Fibroblast of lung (primary cell): Measurements from ENCODE around the gene TMPRSS3.

Source experiments
- EZH2 ChIP-seq: IDR thresholded peaks from 2 replicates; pipeline ENCODE4 v1.5.1; 2012; ENCODE audit warnings: low read length, control low read depth, mild to moderate bottlenecking; ENCODE audit errors: missing control alignments
- TF ChIP-seq, protein P1 (sequence below), 2 donors: IDR thresholded peaks in 1 of 2; conservative IDR thresholded peaks in 1 of 2; 1 replicate in 1 of 2; 2 replicates in 1 of 2; pipeline ENCODE4 v1.5.1; 2011 to 2012; ENCODE audit warnings: low read length in 2 of 2, control low read depth in 1 of 2, inconsistent platforms in 1 of 2, low read depth in 1 of 2, mild to moderate bottlenecking in 1 of 2

DNA sequence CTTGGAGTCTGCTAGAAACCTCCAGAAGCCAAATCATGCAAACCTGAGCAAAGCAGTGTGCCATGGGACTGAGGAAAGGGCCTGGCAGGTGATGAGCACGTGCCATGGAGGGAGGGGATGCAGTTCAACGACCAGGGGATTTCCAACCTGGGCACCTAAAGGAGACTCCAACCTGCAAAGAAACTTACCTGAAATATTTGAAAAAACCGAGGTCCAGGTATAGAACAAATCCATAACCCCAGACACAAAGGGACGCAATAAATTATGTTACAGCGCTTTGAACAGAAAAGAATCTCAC lies 16.7 kb upstream of the TMPRSS3 start:
- no peak for TF ChIP-seq EZH2
- TF ChIP-seq, protein P1, sequence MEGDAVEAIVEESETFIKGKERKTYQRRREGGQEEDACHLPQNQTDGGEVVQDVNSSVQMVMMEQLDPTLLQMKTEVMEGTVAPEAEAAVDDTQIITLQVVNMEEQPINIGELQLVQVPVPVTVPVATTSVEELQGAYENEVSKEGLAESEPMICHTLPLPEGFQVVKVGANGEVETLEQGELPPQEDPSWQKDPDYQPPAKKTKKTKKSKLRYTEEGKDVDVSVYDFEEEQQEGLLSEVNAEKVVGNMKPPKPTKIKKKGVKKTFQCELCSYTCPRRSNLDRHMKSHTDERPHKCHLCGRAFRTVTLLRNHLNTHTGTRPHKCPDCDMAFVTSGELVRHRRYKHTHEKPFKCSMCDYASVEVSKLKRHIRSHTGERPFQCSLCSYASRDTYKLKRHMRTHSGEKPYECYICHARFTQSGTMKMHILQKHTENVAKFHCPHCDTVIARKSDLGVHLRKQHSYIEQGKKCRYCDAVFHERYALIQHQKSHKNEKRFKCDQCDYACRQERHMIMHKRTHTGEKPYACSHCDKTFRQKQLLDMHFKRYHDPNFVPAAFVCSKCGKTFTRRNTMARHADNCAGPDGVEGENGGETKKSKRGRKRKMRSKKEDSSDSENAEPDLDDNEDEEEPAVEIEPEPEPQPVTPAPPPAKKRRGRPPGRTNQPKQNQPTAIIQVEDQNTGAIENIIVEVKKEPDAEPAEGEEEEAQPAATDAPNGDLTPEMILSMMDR (conservative IDR thresholded peaks at IDR 0.05 in 1 of 2, IDR thresholded peaks at IDR 0.05 in 1 of 2; ENCODE audit: low read depth in 1 of 2, low read length in 2 of 2): no peak
